ENCODE results near the gene NSD1. TPM values are rescaled to one million over a fixed set of nuclear protein-coding genes. Genes with fewer than 3 reads are reported as not detected.

NSD1 gene
- polyA plus RNA-seq, 1 donor (not counting 4 experiments of a cell fraction or from before 2014, with no cell fraction given), result 13.6 TPM

GRCh38 chr5:177344891-177345290 is 211.3 kb downstream of the NSD1 start:
- no peak for TF ChIP-seq EZH2 (IDR thresholded peaks at IDR 0.05; ENCODE audit: low read length)
- no peak for TF ChIP-seq CTCF (optimal IDR thresholded peaks at IDR 0.05 in 1 of 3, IDR thresholded peaks at IDR 0.05 in 1 of 3, conservative IDR thresholded peaks at IDR 0.05 in 1 of 3; ENCODE audit: extremely low read depth in 1 of 3, insufficient read depth in 2 of 3, low read length in 3 of 3)
- Histone ChIP-seq H3K27ac (ENCODE audit: control insufficient read depth, insufficient read depth, low read length) (no peak overlapping the region), H2AFZ (ENCODE audit: control insufficient read depth, low read length) (no peak overlapping the region), H3K79me2 (ENCODE audit: control insufficient read depth, insufficient read depth, low read length) (peaks cover 78% of the 10 kb centered on the region), H3K36me3 (ENCODE audit: control insufficient read depth in 2 of 2, extremely low read depth in 1 of 2, insufficient read depth in 2 of 2, low read length in 2 of 2) (peaks cover 13 to 27% of the 10 kb centered on the region in 2 experiments), H3K9ac (ENCODE audit: control insufficient read depth, extremely low read depth, insufficient read depth, low read length) (no peak overlapping the region), H3K4me2 (ENCODE audit: control insufficient read depth, extremely low read depth, insufficient read depth, low read depth, low read length) (no peak overlapping the region), H3K9me3 (ENCODE audit: control insufficient read depth, low read depth, low read length) (no peaks in the 10 kb centered on the region), H3K27me3 (ENCODE audit: control insufficient read depth, extremely low read depth, insufficient read depth, low read length) (no peaks in the 10 kb centered on the region), H3K4me1 (ENCODE audit: control insufficient read depth, extremely low read depth, insufficient read depth, low read length) (peaks cover 10% of the 10 kb centered on the region), H3K4me3 (ENCODE audit: control insufficient read depth in 2 of 3, extremely low read depth in 1 of 3, insufficient read depth in 2 of 3, low read depth in 1 of 3, low read length in 3 of 3) (no peak overlapping the region), H3K9me1 (ENCODE audit: control insufficient read depth, extremely low read depth, insufficient read depth, low read length) (no peaks in the 10 kb centered on the region), H4K20me1 (ENCODE audit: control insufficient read depth, extremely low read depth, insufficient read depth, low read length) (peaks cover 4% of the 10 kb centered on the region)
- DNase-seq (ENCODE audit: low read depth, low spot score) (no peak), FAIRE-seq (no peak)
- dilution Hi-C loops (cut with MboI; ENCODE audit: extremely low pct_ligation_motif_present, low sequenced_read_pairs), result no loop called here

GRCh38 chr5:177346820-177347219 is 213.2 kb downstream of the NSD1 start:
- DNase-seq (ENCODE audit: low read depth, low spot score) (no peak), FAIRE-seq (no peak)
- Histone ChIP-seq H3K27ac (ENCODE audit: control insufficient read depth, insufficient read depth, low read length) (no peak overlapping the region), H3K9me1 (ENCODE audit: control insufficient read depth, extremely low read depth, insufficient read depth, low read length) (no peaks in the 10 kb centered on the region), H3K79me2 (ENCODE audit: control insufficient read depth, insufficient read depth, low read length) (peaks cover 82% of the 10 kb centered on the region), H3K4me3 (ENCODE audit: control insufficient read depth in 2 of 3, extremely low read depth in 1 of 3, insufficient read depth in 2 of 3, low read depth in 1 of 3, low read length in 3 of 3) (no peak overlapping the region), H3K27me3 (ENCODE audit: control insufficient read depth, extremely low read depth, insufficient read depth, low read length) (no peaks in the 10 kb centered on the region), H2AFZ (ENCODE audit: control insufficient read depth, low read length) (no peak overlapping the region), H3K4me1 (ENCODE audit: control insufficient read depth, extremely low read depth, insufficient read depth, low read length) (peaks cover 21% of the 10 kb centered on the region), H3K9me3 (ENCODE audit: control insufficient read depth, low read depth, low read length) (no peaks in the 10 kb centered on the region), H4K20me1 (ENCODE audit: control insufficient read depth, extremely low read depth, insufficient read depth, low read length) (peaks cover 4% of the 10 kb centered on the region), H3K36me3 (ENCODE audit: control insufficient read depth in 2 of 2, extremely low read depth in 1 of 2, insufficient read depth in 2 of 2, low read length in 2 of 2) (peaks cover 13 to 31% of the 10 kb centered on the region in 2 experiments), H3K4me2 (ENCODE audit: control insufficient read depth, extremely low read depth, insufficient read depth, low read depth, low read length) (no peak overlapping the region), H3K9ac (ENCODE audit: control insufficient read depth, extremely low read depth, insufficient read depth, low read length) (no peak overlapping the region)
- dilution Hi-C loops (cut with MboI; ENCODE audit: extremely low pct_ligation_motif_present, low sequenced_read_pairs), result no loop called here
- no peak for TF ChIP-seq EZH2 (IDR thresholded peaks at IDR 0.05; ENCODE audit: low read length)
- no peak for TF ChIP-seq CTCF (optimal IDR thresholded peaks at IDR 0.05 in 1 of 3, IDR thresholded peaks at IDR 0.05 in 1 of 3, conservative IDR thresholded peaks at IDR 0.05 in 1 of 3; ENCODE audit: extremely low read depth in 1 of 3, insufficient read depth in 2 of 3, low read length in 3 of 3)

Measured in keratinocyte (primary cell).